ENCODE data around the gene B3GAT2.

B3GAT2 gene

DNA sequence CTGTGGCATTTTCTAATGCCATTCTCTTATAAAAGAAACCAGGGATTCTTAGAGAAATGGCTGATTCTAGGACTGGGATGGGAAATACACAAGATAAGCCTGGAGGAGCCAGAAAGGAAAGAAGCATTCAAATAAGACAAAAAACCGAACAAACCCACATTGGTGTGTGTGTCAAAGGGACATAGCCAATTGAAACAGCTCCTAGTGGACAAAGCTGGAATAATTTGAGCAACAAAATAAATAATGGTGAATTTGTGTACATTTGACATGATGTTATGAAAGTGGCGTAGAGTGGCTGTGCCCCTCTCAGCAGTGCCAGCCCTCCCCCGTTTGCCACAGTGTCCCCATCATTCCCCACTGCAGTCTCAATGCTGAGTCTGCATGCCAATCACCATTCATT is 55.5 kb downstream of the B3GAT2 start:
- TF ChIP-seq, protein P1, sequence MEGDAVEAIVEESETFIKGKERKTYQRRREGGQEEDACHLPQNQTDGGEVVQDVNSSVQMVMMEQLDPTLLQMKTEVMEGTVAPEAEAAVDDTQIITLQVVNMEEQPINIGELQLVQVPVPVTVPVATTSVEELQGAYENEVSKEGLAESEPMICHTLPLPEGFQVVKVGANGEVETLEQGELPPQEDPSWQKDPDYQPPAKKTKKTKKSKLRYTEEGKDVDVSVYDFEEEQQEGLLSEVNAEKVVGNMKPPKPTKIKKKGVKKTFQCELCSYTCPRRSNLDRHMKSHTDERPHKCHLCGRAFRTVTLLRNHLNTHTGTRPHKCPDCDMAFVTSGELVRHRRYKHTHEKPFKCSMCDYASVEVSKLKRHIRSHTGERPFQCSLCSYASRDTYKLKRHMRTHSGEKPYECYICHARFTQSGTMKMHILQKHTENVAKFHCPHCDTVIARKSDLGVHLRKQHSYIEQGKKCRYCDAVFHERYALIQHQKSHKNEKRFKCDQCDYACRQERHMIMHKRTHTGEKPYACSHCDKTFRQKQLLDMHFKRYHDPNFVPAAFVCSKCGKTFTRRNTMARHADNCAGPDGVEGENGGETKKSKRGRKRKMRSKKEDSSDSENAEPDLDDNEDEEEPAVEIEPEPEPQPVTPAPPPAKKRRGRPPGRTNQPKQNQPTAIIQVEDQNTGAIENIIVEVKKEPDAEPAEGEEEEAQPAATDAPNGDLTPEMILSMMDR (IDR thresholded peaks at IDR 0.05; ENCODE audit: low read depth, low read length), result no peak
- no peak overlapping the region for H3K4me3 ChIP-seq (ENCODE audit: low read depth, low read length)

DNA sequence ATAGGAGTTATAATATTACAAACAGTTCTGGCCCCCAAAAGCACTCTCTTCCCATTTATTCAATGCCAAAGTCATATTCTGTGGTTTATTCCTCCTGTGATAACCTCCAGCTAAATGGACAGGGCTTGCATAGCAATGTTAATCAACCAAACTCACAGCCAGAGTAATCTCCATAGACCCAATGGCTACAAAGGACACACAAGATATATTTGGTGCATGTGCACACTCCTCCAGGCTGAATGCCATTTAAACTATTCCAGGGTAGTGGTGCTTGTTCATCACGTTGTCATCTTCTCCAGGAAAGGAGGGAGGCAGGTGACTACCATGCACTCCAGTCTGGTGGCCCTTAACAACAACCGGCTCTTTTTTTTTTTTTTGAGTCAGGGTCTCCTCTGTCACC is 56.8 kb downstream of the B3GAT2 start:
- no peak overlapping the region for H3K4me3 ChIP-seq (ENCODE audit: low read depth, low read length)
- TF ChIP-seq, protein P1 (IDR thresholded peaks at IDR 0.05; ENCODE audit: low read depth, low read length), result no peak

DNA sequence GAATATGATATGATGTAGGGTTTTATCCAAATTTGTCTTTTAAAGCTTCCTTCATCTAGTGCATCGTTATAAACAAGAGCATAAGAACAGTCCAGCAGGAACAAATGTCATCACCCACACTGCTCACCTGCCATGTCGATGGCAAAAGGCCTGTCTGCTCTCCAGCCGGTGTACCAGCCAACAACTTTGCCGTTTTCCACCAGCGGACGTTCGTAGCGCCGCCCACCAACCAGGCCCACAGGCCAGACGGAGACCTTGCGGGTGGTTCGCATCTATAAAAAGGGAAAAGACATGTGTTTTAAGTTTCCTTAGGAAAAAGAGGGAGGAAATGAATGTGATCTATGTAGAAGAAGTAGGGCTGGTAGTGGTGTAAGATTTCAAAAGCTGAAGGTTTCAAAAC is 62.9 kb downstream of the B3GAT2 start:
- no peak overlapping the region for H3K4me3 ChIP-seq (ENCODE audit: low read depth, low read length)
- TF ChIP-seq, protein P1 (IDR thresholded peaks at IDR 0.05; ENCODE audit: low read depth, low read length), result no peak

DNA sequence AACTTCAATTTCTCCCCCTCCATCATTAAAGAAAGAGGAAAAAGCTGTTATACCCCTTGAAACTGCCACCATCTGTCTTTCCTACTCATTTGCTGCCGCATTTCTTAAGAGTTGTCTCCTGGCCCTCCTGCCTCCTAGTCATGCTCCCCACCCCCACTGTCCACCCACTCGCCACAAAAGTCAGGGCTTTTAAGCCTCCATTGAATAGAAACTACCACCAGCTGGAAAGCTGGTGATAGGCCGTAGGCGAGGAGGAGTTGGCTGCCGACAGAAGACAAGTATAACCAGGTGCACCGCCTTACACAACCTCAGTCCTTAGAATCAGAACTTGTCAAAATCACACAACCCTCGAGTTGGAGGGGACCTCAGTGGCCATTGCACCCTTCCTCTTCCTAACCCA is 67.6 kb downstream of the B3GAT2 start:
- no peak overlapping the region for H3K4me3 ChIP-seq (ENCODE audit: low read depth, low read length)
- TF ChIP-seq, protein P1 (IDR thresholded peaks at IDR 0.05; ENCODE audit: low read depth, low read length), result no peak

DNA sequence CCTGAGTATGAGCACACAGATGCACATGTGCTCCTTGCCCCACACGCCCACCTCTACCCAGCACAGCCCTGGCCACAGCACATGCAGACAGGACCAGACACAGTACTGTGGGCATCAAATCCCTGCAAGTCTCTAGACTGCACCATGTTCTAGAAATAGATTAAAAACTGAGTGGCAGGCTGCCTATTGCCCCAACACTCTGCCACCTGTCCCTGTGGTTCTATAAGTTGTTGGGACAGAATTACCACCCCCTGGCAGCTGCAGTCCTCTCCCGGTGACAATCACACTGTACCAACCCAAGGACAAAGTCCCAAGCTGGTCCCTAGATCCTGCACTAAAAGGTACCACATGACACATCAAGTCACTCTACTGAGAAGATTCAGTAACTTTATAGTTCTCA is 70.2 kb downstream of the B3GAT2 start:
- H3K4me3 ChIP-seq (ENCODE audit: low read depth, low read length), result no peak overlapping the region

DNA sequence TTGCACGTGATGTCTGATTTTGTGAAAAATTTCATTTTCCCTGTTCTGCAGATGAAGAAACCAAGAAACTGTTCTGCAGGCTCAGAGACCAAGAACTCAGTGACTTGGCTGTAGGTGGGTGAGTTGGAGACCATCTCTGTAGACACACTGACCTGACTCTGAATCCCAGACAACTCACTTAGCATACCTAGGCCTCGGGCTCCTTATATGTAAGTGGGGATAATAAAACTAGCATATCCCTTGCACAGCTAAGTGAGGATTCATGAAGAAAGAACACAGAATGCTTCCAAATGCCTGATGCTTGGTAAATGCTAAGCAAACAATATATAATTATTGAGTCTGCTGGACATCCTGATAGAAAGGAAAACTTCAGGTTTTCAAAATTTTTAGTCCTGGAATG is 70.8 kb downstream of the B3GAT2 start:
- no peak overlapping the region for H3K4me3 ChIP-seq (ENCODE audit: low read depth, low read length)
- TF ChIP-seq, protein P1 (IDR thresholded peaks at IDR 0.05; ENCODE audit: low read depth, low read length), result no peak

More for the DNA sequence above, 70.2 kb downstream of the B3GAT2 start:
- TF ChIP-seq, protein P1 (IDR thresholded peaks at IDR 0.05; ENCODE audit: low read depth, low read length), result no peak

DNA sequence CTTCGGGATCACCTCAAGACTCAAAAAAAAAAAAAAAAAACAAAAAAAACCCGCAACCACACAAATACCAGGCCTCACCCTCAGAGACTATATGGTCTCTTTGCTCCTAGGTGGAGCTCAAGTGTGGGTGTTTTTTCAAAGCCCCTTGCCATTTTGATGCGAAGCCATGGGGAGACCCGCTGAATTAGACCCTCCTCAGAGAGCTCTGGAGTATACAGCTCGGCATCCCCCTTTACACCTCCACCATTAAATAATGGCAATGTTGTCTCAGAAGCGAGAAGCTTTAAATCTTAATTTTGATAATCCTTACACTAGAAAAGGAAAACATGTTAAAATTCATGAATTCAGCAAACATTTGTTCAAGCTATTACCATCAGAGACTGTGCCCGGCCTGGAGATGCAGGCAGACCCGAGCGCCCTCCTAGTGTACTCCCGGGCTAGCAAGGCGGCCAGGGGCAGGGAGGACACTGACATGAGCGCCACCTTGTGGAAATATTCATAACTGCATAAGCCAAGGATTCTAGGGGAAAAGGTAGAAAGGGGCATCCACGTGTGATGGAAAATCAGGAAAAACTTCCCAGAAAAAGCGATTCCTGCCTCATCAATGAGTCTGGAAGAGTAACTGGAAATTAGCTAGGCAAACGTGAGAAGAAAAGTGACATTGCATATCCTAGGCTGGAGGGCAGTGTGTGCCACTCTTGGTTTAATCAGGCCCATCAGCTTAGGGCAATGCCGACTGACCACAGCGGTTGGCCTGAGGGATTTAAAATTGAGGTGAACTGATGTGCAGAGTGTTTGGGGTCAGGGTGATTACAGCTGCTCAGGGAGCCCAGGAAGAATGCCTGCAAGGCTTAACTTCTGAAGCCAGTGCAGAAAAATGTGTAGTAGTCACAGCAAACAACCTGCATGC is 72.5 kb downstream of the B3GAT2 start:
- H3K4me3 ChIP-seq (ENCODE audit: low read depth, low read length), result no peak overlapping the region
- TF ChIP-seq, protein P1 (IDR thresholded peaks at IDR 0.05; ENCODE audit: low read depth, low read length), result peak; percentile 77
